ENCODE data around the gene DNAH1. TPM values are rescaled to one million over a fixed set of nuclear protein-coding genes. Genes with fewer than 3 reads are reported as not detected.

Gene DNAH1
- total and polyA plus RNA-seq, 2 of the 4 experiments (the other 2 are of a cell fraction), result 2.0 to 4.0 TPM

DNA sequence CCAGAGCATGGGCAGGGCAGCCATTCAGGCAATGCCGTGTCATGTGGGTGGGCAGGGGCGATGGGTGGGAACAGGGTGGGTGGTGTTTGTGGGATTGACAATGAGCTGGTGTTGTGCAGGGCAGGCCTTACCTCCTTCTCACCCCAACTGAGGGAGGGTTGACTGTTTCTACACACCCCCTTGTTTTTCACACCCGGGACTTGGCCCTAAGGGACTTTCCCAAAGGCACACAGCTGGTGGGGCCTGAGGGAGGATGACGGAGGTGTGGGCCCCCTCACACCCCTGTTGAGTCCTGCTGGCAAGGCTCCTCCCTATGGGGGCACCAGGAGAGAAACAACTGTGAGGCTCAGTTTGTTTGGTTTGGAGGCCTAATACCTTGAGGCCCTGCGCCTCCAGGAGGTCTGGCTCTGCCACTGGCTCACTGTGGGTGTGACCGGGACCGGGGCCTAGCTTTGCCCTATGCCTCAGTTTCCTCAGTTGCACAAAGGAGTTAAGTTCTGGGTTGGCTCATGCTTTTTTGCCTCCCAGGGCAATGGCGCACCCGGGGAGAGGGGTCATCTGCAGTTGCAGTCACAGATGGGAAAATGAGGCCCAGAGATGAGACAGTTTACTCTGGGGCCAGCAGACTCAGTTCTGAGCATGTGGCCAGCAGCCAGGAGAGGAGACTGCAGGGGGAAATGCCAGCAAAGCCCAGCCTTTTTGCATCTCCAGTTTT is 5.1 kb upstream of the DNAH1 start:
- Histone ChIP-seq H2BK20ac (ENCODE audit: low read depth, low read length) (no peak overlapping the region), H3K4ac (ENCODE audit: low read depth, low read length) (no peak overlapping the region), H2AFZ (replicated peaks; ENCODE audit: low read length, poor library complexity) (no peak overlapping the region), H3K4me2 (ENCODE audit: low read depth, low read length) (no peak overlapping the region), H3K14ac (replicated peaks; ENCODE audit: low read depth, low read length) (no peak overlapping the region), H3K4me1 (ENCODE audit: control insufficient read depth, insufficient read depth, low read length) (peaks cover 12% of the 10 kb centered on the region), H3K9ac (ENCODE audit: low read depth, low read length) (no peak overlapping the region), H4K20me1 (ENCODE audit: insufficient read depth, low read length) (no peaks in the 10 kb centered on the region; the same call in none of the 2 replicates), H3K23ac (ENCODE audit: low read depth, low read length) (no peak overlapping the region), H3K4me3 (ENCODE audit: insufficient read depth, low read depth, low read length) (no peak overlapping the region), H2AK5ac (ENCODE audit: low read depth, low read length) (no peak overlapping the region), H2AK9ac (replicated peaks; ENCODE audit: low read depth, low read length, poor library complexity) (no peak overlapping the region), H3K27ac (ENCODE audit: insufficient read depth, low read length) (no peak overlapping the region), H3K56ac (ENCODE audit: extremely low read depth, insufficient read depth, low read length) (no peak overlapping the region), H3K18ac (ENCODE audit: low read depth, low read length) (no peak overlapping the region), H2BK15ac (ENCODE audit: low read depth, low read length) (no peak overlapping the region), H3K79me1 (ENCODE audit: low read depth in 1 of 2, low read length in 2 of 2) (no peaks in the 10 kb centered on the region), H2BK120ac (ENCODE audit: low read depth, low read length) (no peak overlapping the region), H2BK5ac (ENCODE audit: low read depth, low read length, poor library complexity, severe bottlenecking) (no peak overlapping the region), H3K9me1 (ENCODE audit: insufficient read depth, low read length) (peaks cover 7% of the 10 kb centered on the region), H3K9me3 (ENCODE audit: control insufficient read depth, insufficient read depth, low read length) (no peaks in the 10 kb centered on the region), H4K5ac (ENCODE audit: low read depth, low read length) (no peak overlapping the region), H4K91ac (ENCODE audit: insufficient read depth, low read depth, low read length) (no peak overlapping the region), H3K36me3 (ENCODE audit: control insufficient read depth, insufficient read depth, low read length) (peaks cover 3% of the 10 kb centered on the region; the same call in 1 of the 2 replicates), H3K27me3 (ENCODE audit: control insufficient read depth, insufficient read depth, low read length) (no peaks in the 10 kb centered on the region), H4K8ac (ENCODE audit: low read depth in 2 of 2, low read length in 2 of 2) (no peak overlapping the region)
- no peak for TF ChIP-seq BHLHE40 (IDR thresholded peaks at IDR 0.05; ENCODE audit: low read depth, low read length)
- TF ChIP-seq, protein P1, sequence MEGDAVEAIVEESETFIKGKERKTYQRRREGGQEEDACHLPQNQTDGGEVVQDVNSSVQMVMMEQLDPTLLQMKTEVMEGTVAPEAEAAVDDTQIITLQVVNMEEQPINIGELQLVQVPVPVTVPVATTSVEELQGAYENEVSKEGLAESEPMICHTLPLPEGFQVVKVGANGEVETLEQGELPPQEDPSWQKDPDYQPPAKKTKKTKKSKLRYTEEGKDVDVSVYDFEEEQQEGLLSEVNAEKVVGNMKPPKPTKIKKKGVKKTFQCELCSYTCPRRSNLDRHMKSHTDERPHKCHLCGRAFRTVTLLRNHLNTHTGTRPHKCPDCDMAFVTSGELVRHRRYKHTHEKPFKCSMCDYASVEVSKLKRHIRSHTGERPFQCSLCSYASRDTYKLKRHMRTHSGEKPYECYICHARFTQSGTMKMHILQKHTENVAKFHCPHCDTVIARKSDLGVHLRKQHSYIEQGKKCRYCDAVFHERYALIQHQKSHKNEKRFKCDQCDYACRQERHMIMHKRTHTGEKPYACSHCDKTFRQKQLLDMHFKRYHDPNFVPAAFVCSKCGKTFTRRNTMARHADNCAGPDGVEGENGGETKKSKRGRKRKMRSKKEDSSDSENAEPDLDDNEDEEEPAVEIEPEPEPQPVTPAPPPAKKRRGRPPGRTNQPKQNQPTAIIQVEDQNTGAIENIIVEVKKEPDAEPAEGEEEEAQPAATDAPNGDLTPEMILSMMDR (conservative IDR thresholded peaks at IDR 0.05; ENCODE audit: low read depth, low read length), result no peak
- no peak for TF ChIP-seq RCOR1 (IDR thresholded peaks at IDR 0.05; ENCODE audit: insufficient replicate concordance, low read length)
- no peak for TF ChIP-seq CHD1 (IDR thresholded peaks at IDR 0.05; ENCODE audit: low read depth, low read length)
- TF ChIP-seq, protein P2, sequence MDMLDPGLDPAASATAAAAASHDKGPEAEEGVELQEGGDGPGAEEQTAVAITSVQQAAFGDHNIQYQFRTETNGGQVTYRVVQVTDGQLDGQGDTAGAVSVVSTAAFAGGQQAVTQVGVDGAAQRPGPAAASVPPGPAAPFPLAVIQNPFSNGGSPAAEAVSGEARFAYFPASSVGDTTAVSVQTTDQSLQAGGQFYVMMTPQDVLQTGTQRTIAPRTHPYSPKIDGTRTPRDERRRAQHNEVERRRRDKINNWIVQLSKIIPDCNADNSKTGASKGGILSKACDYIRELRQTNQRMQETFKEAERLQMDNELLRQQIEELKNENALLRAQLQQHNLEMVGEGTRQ (IDR thresholded peaks at IDR 0.05; ENCODE audit: low read depth, low read length), result no peak
- TF ChIP-seq SMC3 (IDR thresholded peaks at IDR 0.05; ENCODE audit: low read depth, low read length), result no peak
- TF ChIP-seq RAD21 (IDR thresholded peaks at IDR 0.05; ENCODE audit: low read length), result no peak
- TF ChIP-seq NFE2L2 (IDR thresholded peaks at IDR 0.05; ENCODE audit: low read depth, low read length), result no peak
- TF ChIP-seq, protein P3, sequence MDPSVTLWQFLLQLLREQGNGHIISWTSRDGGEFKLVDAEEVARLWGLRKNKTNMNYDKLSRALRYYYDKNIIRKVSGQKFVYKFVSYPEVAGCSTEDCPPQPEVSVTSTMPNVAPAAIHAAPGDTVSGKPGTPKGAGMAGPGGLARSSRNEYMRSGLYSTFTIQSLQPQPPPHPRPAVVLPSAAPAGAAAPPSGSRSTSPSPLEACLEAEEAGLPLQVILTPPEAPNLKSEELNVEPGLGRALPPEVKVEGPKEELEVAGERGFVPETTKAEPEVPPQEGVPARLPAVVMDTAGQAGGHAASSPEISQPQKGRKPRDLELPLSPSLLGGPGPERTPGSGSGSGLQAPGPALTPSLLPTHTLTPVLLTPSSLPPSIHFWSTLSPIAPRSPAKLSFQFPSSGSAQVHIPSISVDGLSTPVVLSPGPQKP (IDR thresholded peaks at IDR 0.05; ENCODE audit: borderline replicate concordance, low read depth, low read length), result no peak
- TF ChIP-seq CEBPB (IDR thresholded peaks at IDR 0.05; ENCODE audit: low read depth, low read length), result no peak
- DNase-seq (peak; percentile 12), ATAC-seq (ENCODE audit: low read depth) (0 out of 2 replicates have a peak, but pooled peaks have one; percentile 9)
- dilution Hi-C loops (cut with HindIII; ENCODE audit: low sequenced_read_pairs, unreplicated experiment) (no loop called here), in situ Hi-C loops (cut with MboI; ENCODE audit: low sequenced_read_pairs) (no loop called here), intact Hi-C loops (cut with micrococcal nuclease) (no loop called here)
- ChIA-PET POLR2A (ENCODE audit: unreplicated experiment) (no interaction called here), CTCF (no interaction called here)
- WGBS, 2 experiments (ENCODE audit: extremely low coverage in 2 of 2, insufficient read length in 1 of 2), result 13% methylated on average over 2 of the region's 9 CpGs; no CpG with 5 or more reads in 1 of the 2 experiments
- no TSS peak for BruUV-seq (replicated peaks)
